ENCODE data around the gene IMPG2. TPM values are rescaled to one million over a fixed set of nuclear protein-coding genes. Genes with fewer than 3 reads are reported as not detected.
"Not testable (repeated sequence)": the region's sequence is repeated elsewhere in the genome, so short reads cannot be mapped to it uniquely, and the experiment has no call there.

IMPG2 gene
- total RNA-seq, 5 donors from 2014 or later (not counting 1 experiment from before 2014, with no cell fraction given) = 0.56 to 0.88 (median 0.76) TPM

DNA sequence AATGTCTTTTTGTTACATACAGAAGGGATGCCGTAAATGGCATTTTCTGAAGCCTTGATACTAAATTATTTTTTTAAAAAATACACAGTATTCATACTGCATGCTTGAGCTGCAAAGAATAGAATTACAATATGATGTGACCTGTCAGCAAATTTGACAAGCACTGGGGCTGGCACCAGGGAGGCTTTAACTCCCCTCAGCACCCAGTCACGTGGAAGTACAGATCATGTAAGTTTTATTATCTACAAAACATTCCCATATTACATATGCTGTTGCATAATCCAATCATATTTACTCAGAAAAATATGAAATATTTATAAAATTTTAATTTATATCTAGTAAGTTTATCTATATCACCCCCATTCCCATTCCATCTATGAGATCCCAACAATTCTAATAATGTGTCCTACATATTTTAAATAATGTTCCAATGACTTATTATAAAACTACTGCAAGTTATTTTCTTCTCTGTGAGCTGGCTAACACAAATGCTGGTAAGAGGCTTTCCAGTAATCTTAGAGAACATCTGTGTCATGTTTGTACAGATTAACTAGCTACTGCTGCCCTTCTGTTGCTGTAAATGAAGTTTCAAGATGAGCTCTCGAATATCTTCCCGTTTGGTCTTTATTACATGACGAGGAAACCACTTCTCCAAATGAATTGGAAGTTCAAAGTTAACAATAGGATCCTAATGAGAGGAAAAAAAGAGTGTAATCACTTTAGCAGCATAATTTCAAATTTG is 5.2 kb upstream of the IMPG2 start:
- H3K36me3 Mint-ChIP-seq = peaks cover 37% of the 10 kb centered on the region
- ChIA-PET POLR2A (no interaction called here), CTCF (interaction anchor here in 1 of 2 donors (0.6 kb wide), 1 partner anchor 479 kb away, joined by 3 read pairs; no protein-coding TSS in a partner anchor)
- Histone ChIP-seq H3K36me3 (ENCODE audit: control insufficient read depth in 2 of 2, extremely low read depth in 1 of 2, insufficient read depth in 1 of 2, low read length in 1 of 2) (peaks cover 5 to 23% of the 10 kb centered on the region in 2 donors), H3K27me3 (replicated peaks in 1 of 2; ENCODE audit: control insufficient read depth in 2 of 2, extremely low read depth in 1 of 2, insufficient read depth in 2 of 2, low read length in 1 of 2) (no peaks in the 10 kb centered on the region), H3K9me3 (no peaks in the 10 kb centered on the region), H3K27ac (ENCODE audit: low read length) (no peak overlapping the region), H3K4me1 (ENCODE audit: control insufficient read depth in 1 of 2, extremely low read depth in 1 of 2, insufficient read depth in 2 of 2, low read length in 2 of 2) (no peaks in the 10 kb centered on the region), H3K4me3 (ENCODE audit: control insufficient read depth in 1 of 2, extremely low read depth in 1 of 2, low read length in 1 of 2) (no peak overlapping the region)
- WGBS (ENCODE audit: insufficient coverage) = 80% methylated on average over 2 of the region's 5 CpGs
- DNase-seq (no peak), ATAC-seq (replicated peaks in 1 of 4) (no peak)
- H3K4me1 Mint-ChIP-seq = no peaks in the 10 kb centered on the region
- no peak overlapping the region for H3K4me3 Mint-ChIP-seq
- H3K9me3 Mint-ChIP-seq = no peaks in the 10 kb centered on the region
- H3K27me3 Mint-ChIP-seq = no peaks in the 10 kb centered on the region
- no peak overlapping the region for H3K27ac Mint-ChIP-seq

DNA sequence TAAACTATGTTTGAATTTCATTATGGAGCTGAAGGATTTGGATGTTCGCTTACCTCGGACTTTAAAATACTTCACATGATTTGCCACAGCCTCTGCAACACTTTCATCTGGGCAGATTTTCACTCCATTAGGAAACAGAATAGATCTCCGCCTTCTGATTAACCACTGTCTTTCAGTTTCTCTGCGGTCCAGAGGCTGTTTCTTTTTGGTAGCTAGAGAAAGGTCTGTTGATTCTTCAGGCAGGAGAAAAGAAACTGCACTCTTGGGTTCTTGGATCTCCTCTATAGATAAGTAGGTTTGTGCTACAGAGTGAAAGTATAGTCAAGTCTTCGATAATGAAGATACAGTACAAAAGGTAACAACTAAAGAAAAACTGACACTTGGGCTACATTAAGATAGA is 844 bp downstream of the IMPG2 start:
- Mint-ChIP-seq H3K27ac (no peak overlapping the region), H3K27me3 (no peaks in the 10 kb centered on the region), H3K36me3 (peaks cover 6% of the 10 kb centered on the region), H3K4me1 (no peaks in the 10 kb centered on the region), H3K4me3 (no peak overlapping the region), H3K9me3 (no peaks in the 10 kb centered on the region)
- H3K4me1 ChIP-seq (ENCODE audit: control insufficient read depth in 1 of 2, extremely low read depth in 1 of 2, insufficient read depth in 2 of 2, low read length in 2 of 2) = no peaks in the 10 kb centered on the region
- H3K27ac ChIP-seq (ENCODE audit: low read length) = no peak overlapping the region
- ChIA-PET POLR2A (interaction anchor here in 1 of 2 donors (1.3 kb wide), 1 partner anchor 9 kb away, joined by 3 read pairs; no protein-coding TSS in a partner anchor), CTCF (no interaction called here)
- DNase-seq (no peak), ATAC-seq (replicated peaks in 1 of 4) (no peak)
- H3K36me3 ChIP-seq (ENCODE audit: control insufficient read depth in 2 of 2, extremely low read depth in 1 of 2, insufficient read depth in 1 of 2, low read length in 1 of 2) = peaks cover 0 to 2% of the 10 kb centered on the region in 2 donors
- no peak overlapping the region for H3K4me3 ChIP-seq (ENCODE audit: control insufficient read depth in 1 of 2, extremely low read depth in 1 of 2, low read length in 1 of 2)
- H3K9me3 ChIP-seq = no peaks in the 10 kb centered on the region
- WGBS (ENCODE audit: insufficient coverage) = no CpG with 5 or more reads among the region's 5 CpGs
- H3K27me3 ChIP-seq (replicated peaks in 1 of 2; ENCODE audit: control insufficient read depth in 2 of 2, extremely low read depth in 1 of 2, insufficient read depth in 2 of 2, low read length in 1 of 2) = no peaks in the 10 kb centered on the region

DNA sequence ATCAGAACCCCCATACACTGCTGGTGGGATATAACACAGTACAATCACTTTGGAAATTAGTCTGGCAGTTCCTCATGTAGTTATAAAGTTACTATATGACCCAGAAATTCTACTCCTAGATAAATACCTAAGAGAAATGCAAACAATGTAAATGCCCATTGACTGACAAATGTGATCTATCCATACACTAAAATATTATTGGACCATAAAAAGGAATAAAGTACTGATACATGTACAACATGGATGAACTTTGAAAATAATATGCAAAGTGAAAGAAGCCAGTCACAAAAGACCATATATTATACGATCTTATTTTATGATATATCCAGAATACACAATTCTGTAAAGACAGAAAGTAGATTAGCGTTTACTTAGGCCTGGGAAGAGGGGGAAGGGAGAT is 7.8 kb downstream of the IMPG2 start:
- H3K4me3 Mint-ChIP-seq = no peak overlapping the region
- H3K9me3 ChIP-seq = no peaks in the 10 kb centered on the region
- ATAC-seq (replicated peaks in 1 of 4) (no peak), DNase-seq (no peak)
- H3K4me1 Mint-ChIP-seq = no peaks in the 10 kb centered on the region
- peaks cover 8 to 23% (median 20%) of the 10 kb centered on the region in 3 donors for H3K9me3 Mint-ChIP-seq
- ChIA-PET POLR2A (no interaction called here), CTCF (interaction anchor here in 1 of 2 donors (0.5 kb wide), 1 partner anchor 361 kb away, joined by 5 read pairs; no protein-coding TSS in a partner anchor)
- no CpG with 5 or more reads among the region's 2 CpGs for WGBS (ENCODE audit: insufficient coverage)
- no peaks in the 10 kb centered on the region for H3K4me1 ChIP-seq (ENCODE audit: control insufficient read depth in 1 of 2, extremely low read depth in 1 of 2, insufficient read depth in 2 of 2, low read length in 2 of 2)
- no peak overlapping the region for H3K27ac Mint-ChIP-seq
- no peaks in the 10 kb centered on the region for H3K27me3 Mint-ChIP-seq
- H3K36me3 ChIP-seq (ENCODE audit: control insufficient read depth in 2 of 2, extremely low read depth in 1 of 2, insufficient read depth in 1 of 2, low read length in 1 of 2) = no peaks in the 10 kb centered on the region
- H3K27ac ChIP-seq (ENCODE audit: low read length) = no peak overlapping the region
- no peaks in the 10 kb centered on the region for H3K27me3 ChIP-seq (replicated peaks in 1 of 2; ENCODE audit: control insufficient read depth in 2 of 2, extremely low read depth in 1 of 2, insufficient read depth in 2 of 2, low read length in 1 of 2)
- no peak overlapping the region for H3K4me3 ChIP-seq (ENCODE audit: control insufficient read depth in 1 of 2, extremely low read depth in 1 of 2, low read length in 1 of 2)
- H3K36me3 Mint-ChIP-seq = peaks cover 38% of the 10 kb centered on the region

DNA sequence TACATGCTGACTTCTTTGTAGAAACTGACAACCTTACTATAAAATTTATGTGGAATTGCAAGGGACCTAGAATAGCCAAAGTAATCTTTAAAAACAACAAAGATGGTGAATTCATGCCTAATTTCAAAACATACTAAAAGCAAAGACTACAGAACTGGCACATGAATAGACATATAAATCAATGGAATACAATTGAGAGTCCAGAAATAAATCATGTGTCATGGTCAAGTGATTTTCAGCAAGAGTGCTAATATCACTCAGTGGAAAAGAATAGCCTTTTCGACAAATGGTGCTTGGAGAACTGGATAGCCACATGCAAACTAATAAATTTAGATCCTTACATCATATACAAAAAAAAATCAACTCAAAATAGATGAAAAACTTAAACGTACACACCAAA is 8.7 kb downstream of the IMPG2 start:
- ATAC-seq (replicated peaks in 1 of 4) (no peak), DNase-seq (no peak)
- H3K4me3 Mint-ChIP-seq = no peak overlapping the region
- Histone ChIP-seq H3K27me3 (replicated peaks in 1 of 2; ENCODE audit: control insufficient read depth in 2 of 2, extremely low read depth in 1 of 2, insufficient read depth in 2 of 2, low read length in 1 of 2) (no peaks in the 10 kb centered on the region), H3K9me3 (no peaks in the 10 kb centered on the region), H3K4me3 (ENCODE audit: control insufficient read depth in 1 of 2, extremely low read depth in 1 of 2, low read length in 1 of 2) (no peak overlapping the region), H3K4me1 (ENCODE audit: control insufficient read depth in 1 of 2, extremely low read depth in 1 of 2, insufficient read depth in 2 of 2, low read length in 2 of 2) (no peaks in the 10 kb centered on the region), H3K27ac (ENCODE audit: low read length) (no peak overlapping the region), H3K36me3 (ENCODE audit: control insufficient read depth in 2 of 2, extremely low read depth in 1 of 2, insufficient read depth in 1 of 2, low read length in 1 of 2) (no peaks in the 10 kb centered on the region)
- no CpG with 5 or more reads among the region's 2 CpGs for WGBS (ENCODE audit: insufficient coverage)
- no peak overlapping the region for H3K27ac Mint-ChIP-seq
- H3K9me3 Mint-ChIP-seq = peaks cover 9 to 30% (median 24%) of the 10 kb centered on the region in 3 donors
- ChIA-PET CTCF (no interaction called here), POLR2A (no interaction called here)
- H3K4me1 Mint-ChIP-seq = no peaks in the 10 kb centered on the region
- H3K36me3 Mint-ChIP-seq = peaks cover 44% of the 10 kb centered on the region
- no peaks in the 10 kb centered on the region for H3K27me3 Mint-ChIP-seq

DNA sequence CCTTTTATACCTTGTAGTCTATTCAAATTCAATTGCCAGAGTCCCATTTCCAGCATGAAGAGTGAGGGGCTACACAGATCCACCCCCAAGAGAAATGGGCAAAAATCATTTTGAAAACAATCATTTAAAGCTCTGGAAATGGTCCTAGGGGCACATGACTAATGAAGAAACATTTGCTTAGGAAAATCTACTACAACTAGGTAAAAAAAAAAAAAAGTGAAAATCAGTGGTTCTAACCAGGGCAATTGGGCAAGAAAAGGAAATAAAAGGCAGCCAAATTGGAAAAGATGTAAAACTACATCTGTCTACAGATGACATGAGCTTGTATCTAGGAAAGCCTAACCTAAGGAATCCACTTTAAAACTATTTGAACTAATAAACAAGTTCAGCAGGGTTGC is 9.4 kb downstream of the IMPG2 start:
- peaks cover 49% of the 10 kb centered on the region for H3K36me3 Mint-ChIP-seq
- H3K9me3 Mint-ChIP-seq = peaks cover 9 to 34% (median 29%) of the 10 kb centered on the region in 3 donors
- Histone ChIP-seq H3K36me3 (ENCODE audit: control insufficient read depth in 2 of 2, extremely low read depth in 1 of 2, insufficient read depth in 1 of 2, low read length in 1 of 2) (no peaks in the 10 kb centered on the region), H3K27ac (ENCODE audit: low read length) (no peak overlapping the region), H3K27me3 (replicated peaks in 1 of 2; ENCODE audit: control insufficient read depth in 2 of 2, extremely low read depth in 1 of 2, insufficient read depth in 2 of 2, low read length in 1 of 2) (no peaks in the 10 kb centered on the region), H3K9me3 (no peaks in the 10 kb centered on the region), H3K4me1 (ENCODE audit: control insufficient read depth in 1 of 2, extremely low read depth in 1 of 2, insufficient read depth in 2 of 2, low read length in 2 of 2) (no peaks in the 10 kb centered on the region), H3K4me3 (ENCODE audit: control insufficient read depth in 1 of 2, extremely low read depth in 1 of 2, low read length in 1 of 2) (no peak overlapping the region)
- H3K27ac Mint-ChIP-seq = no peak overlapping the region
- no peak overlapping the region for H3K4me3 Mint-ChIP-seq
- CTCF ChIA-PET = interaction anchor here in 1 of 2 donors (0.8 kb wide), 1 partner anchor 9 kb away, joined by 3 read pairs; no protein-coding TSS in a partner anchor
- DNase-seq (no peak), ATAC-seq (replicated peaks in 1 of 4) (no peak)
- no peaks in the 10 kb centered on the region for H3K27me3 Mint-ChIP-seq
- POLR2A ChIA-PET = interaction anchor here (0.6 kb wide), 2 partner anchors 911 to 982 kb away, joined by 3 read pairs; no protein-coding TSS in a partner anchor
- H3K4me1 Mint-ChIP-seq = no peaks in the 10 kb centered on the region

DNA sequence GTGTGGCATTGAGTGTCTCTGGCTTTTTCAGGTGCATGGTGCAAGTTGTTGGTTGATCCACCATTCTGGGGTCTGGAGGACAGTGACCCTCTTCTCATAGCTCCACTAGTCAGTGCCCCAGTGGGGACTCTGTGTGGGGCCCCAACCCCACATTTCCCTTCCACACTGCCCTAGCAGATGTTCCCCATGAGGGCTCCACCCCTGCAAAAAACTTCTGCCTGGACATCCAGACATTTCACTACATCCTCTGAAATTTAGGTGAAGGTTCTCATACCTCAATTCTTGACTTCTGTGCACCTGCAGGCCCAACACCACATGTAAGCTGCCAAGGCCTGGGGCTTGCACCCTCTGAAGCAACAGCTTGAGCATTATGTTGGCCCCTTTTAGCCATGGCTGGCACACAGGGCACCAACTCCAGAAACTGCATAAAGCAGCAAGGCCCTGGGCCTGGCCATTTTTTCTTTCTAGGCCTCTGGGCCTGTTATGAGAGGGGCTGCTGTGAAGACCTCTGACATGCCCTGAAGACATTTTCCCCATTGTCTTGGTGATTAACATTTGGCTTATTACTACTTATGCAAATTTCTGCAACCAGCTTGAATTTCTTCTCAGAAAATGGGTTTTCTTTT is 12.1 kb downstream of the IMPG2 start:
- peaks cover 63% of the 10 kb centered on the region for H3K36me3 Mint-ChIP-seq
- DNase-seq; H3K27me3 ChIP-seq (replicated peaks in 1 of 2; ENCODE audit: control insufficient read depth in 2 of 2, extremely low read depth in 1 of 2, insufficient read depth in 2 of 2, low read length in 1 of 2); POLR2A ChIA-PET; H3K27me3 Mint-ChIP-seq; H3K4me1 Mint-ChIP-seq; H3K36me3 ChIP-seq (ENCODE audit: control insufficient read depth in 2 of 2, extremely low read depth in 1 of 2, insufficient read depth in 1 of 2, low read length in 1 of 2); H3K9me3 ChIP-seq; H3K27ac ChIP-seq (ENCODE audit: low read length); H3K4me1 ChIP-seq (ENCODE audit: control insufficient read depth in 1 of 2, extremely low read depth in 1 of 2, insufficient read depth in 2 of 2, low read length in 2 of 2); CTCF ChIA-PET; ATAC-seq (replicated peaks in 1 of 4); H3K27ac Mint-ChIP-seq; H3K4me3 ChIP-seq (ENCODE audit: control insufficient read depth in 1 of 2, extremely low read depth in 1 of 2, low read length in 1 of 2); H3K4me3 Mint-ChIP-seq: not testable (repeated sequence)
- H3K9me3 Mint-ChIP-seq = peaks cover 12 to 38% (median 29%) of the 10 kb centered on the region in 3 donors
